NCI-H1048 (cell line): ENCODE results near the gene SVBP.
"Not testable (repeated sequence)": the region's sequence is repeated elsewhere in the genome, so short reads cannot be mapped to it uniquely, and the experiment has no call there.

Experiments
- DNase-seq: peaks from one replicate; lab custom pipeline; 2025; lab: John Stamatoyannopoulos, UW

Gene SVBP

DNA sequence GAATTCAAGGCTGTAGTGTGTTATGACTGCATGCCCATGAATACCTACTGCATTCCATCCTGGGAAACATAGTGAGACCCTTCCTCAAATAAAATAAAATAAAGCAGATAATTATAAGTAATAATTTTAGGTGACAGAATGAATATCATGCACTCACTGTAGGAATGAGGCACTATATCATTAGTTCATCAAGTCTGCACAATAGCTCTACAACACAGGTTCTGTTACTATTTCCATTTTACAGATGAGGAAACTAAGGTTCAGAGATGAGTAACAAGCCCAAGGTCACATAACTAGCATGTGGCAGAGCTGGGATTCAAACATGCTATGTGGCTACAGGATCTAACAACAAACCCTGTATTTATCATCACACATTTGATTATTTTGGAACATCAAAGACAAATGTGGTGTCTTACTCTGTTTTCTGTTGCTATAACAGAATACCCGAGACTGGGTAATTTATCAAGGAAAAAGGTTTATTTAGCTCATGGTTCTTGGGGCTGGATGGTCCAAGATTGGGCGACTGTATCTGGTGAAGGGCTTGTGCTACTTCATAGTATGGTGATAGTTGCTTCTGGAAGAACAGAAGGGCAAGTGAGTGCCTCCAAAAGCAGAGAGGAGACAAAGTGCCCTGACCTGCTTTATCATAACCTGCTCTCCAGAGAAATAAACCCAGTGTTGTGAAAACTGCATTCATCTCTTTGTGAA lies 24.4 kb upstream of the SVBP start:
- DNase-seq: no peak

- DNase-seq: no peak
Observed at GRCh38 chr1:42841010-42841409, 23.8 kb upstream of the SVBP start.

DNA sequence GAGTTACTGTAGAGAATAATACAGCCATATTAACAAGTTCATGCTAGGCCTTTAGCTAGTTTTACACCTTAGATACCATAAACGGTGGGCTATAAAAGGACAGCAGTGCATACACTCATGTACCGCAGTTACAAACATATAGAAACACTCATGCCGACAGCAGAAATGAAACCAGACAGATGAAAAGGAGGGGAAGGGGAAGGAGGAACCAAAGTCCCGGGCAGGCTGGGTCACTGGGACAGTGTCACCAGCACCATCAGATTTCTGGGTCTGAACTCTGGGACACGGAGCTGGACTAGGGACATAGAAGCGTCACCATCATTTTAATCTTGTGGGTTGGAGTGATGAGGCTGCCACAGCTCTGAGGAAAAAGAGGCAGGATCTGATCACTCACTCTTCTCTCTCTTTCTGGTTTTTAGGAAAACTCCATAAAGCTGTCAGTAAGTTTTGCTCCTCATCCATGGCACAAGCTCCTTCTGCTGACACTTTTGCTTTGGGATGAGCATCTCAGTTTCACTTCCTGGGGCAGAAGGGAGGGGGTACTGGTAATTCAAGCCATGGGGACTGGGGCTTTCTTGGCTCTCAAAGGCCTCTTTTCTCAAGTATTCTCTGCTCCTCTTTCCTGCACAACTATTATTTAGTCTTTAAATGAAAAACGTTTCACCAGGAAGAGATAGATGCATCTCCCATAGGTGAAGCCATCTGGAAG lies 21.4 kb upstream of the SVBP start:
- no peak for DNase-seq

GRCh38 chr1:42837709-42838108 lies 20.5 kb upstream of the SVBP start:
- no peak for DNase-seq

GRCh38 chr1:42835422-42835821 lies 18.2 kb upstream of the SVBP start:
- no peak for DNase-seq

DNA sequence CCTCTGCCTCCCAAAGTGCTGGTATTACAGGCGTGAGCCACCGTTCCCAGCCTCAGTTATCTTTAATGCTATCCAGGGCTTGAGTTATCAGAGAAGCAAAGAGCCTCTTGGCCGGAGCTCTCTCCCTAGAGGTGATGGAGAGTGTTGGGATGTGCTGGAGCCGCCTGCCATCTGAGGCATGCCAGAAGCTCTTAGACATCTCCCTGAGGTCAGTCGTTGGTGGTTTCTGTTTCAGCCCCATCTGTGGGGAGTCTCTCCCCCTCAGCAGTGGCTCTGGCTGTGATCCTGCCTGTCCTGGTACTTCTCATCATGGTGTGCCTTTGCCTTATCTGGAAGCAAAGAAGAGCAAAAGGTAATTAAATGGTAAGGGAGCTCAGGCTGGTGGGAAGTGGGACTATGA lies 17.6 kb upstream of the SVBP start:
- DNase-seq: no peak

GRCh38 chr1:42833981-42834380 lies 16.8 kb upstream of the SVBP start:
- DNase-seq: no peak

GRCh38 chr1:42832641-42833240 lies 15.5 kb upstream of the SVBP start:
- DNase-seq: no peak

- DNase-seq: no peak
Observed at GRCh38 chr1:42831273-42831672, 14.1 kb upstream of the SVBP start.

GRCh38 chr1:42830631-42831030 lies 13.4 kb upstream of the SVBP start:
- DNase-seq: no peak

- no peak for DNase-seq
Observed at GRCh38 chr1:42825036-42825851, 8.0 kb upstream of the SVBP start.

DNA sequence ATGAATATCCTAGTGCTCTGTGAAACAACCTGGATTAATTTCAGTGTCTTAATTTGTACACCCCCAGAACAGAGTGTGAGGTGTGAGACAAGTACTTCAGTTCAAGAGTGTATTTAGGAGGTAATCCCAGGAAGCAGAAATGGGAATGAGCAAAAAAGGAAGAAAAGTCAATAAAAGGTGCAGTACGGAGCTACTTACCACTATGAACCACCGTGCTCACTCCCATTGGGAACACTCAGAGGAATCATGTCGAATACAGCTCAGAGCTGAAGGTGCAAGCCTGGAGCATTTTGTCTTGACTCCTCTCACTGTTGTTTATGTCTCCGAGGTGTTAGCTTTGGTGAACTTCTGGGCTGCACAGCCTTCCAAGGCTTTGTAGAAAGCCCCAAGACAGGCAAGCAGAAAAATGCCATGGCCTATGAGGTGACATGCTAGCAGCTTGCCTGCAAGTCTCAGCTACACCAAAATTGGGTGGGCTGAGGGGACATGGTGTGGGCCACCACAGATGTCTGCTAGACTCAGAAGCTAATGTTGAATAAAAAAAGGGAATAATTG lies 7.4 kb upstream of the SVBP start:
- no peak for DNase-seq

- DNase-seq: no peak
Observed at GRCh38 chr1:42822800-42823392, 5.7 kb upstream of the SVBP start.

DNA sequence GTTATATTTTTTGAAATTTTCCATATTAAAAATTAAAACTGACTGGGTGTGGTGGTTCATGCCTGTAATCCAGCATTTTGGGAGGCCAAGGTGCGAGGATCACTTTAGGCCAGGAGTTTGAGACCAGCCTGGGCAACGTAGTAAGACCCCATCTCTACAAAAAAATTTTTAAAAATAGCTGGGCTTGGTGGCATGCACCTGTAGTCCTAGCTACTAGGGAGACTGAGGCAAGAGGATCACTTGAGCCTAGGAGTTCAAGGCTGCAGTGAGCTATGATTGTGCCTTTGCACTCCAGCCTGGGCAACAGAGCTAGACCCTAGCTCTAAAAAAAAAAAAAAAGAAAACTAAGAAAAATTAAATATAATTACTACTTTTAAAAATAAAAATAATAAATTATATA lies 4.5 kb upstream of the SVBP start:
- no peak for DNase-seq

DNA sequence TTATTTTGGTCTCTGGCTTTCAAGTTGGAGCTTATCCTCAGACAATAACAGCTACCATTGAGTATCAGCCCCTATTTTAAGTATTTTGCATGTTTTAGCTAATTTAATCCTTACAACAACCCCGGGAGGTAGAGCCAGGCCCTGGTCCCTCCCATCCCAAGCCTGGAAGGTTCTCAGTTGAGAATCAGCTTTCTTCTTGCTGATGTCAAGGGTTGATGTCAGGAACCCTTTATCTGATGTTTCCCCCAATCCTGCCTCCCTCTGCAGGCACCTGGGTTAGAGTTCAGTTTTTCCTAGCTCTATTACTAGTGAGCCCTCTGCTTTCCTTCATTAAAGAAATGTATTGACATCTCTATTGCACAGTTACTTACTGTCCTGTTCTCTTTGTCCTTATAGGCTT lies 3.6 kb upstream of the SVBP start:
- DNase-seq: no peak

- no peak for DNase-seq
Observed at GRCh38 chr1:42817976-42818375, 779 bp upstream of the SVBP start.

- no peak for DNase-seq
Observed at GRCh38 chr1:42817440-42817767, 207 bp upstream of the SVBP start.

GRCh38 chr1:42815941-42816584 lies 1.1 kb downstream of the SVBP start:
- no peak for DNase-seq

DNA sequence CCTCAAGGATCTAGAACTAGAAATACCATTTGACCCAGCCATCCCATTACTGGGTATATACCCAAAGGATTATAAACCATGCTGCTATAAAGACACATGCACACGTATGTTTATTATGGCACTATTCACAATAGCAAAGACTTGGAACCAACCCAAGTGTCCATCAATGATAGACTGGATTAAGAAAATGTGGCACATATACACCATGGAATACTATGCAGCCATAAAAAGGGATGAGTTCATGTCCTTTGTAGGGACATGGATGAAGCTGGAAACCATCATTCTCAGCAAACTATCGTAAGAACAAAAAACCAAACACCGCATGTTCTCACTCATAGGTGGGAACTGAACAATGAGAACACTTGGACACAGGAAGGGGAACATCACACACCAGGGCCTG lies 2.4 kb downstream of the SVBP start:
- DNase-seq: not testable (repeated sequence)

GRCh38 chr1:42807056-42807668 lies 10.0 kb downstream of the SVBP start:
- DNase-seq: no peak

- DNase-seq: no peak
Observed at GRCh38 chr1:42806593-42806992, 10.6 kb downstream of the SVBP start.
